Upper lobe of left lung (tissue), 6 donors: ENCODE measurements around the gene SCPEP1. TPM values are rescaled to one million over a fixed set of nuclear protein-coding genes. Genes with fewer than 3 reads are reported as not detected.

Experiments
- ATAC-seq, 2 donors: fragments of 200-7000 bp; cut with Tn5 transposase; one replicate each; pipeline ENCODE4 v1.9.1; 2022; ENCODE audit warnings: mild to moderate bottlenecking in 2 of 2, moderate library complexity in 2 of 2; ENCODE audit not compliant: low FRiP score in 2 of 2
- DNase-seq, 2 donors: peaks; one replicate each; pipeline ENCODE4 v3.0.0-alpha.2; 2019 to 2020
- H3K27ac ChIP-seq, 4 donors: fragments of 200-600 bp; sonication (generic); one replicate each; pipeline ENCODE4 v1.5.1; 2016 to 2019
- H3K27me3 ChIP-seq, 4 donors: fragments of 200-600 bp; sonication (generic); one replicate each; pipeline ENCODE4 v1.5.1; 2017 to 2019
- H3K36me3 ChIP-seq, 4 donors: fragments of 200-600 bp; sonication (generic); one replicate each; pipeline ENCODE4 v1.5.1; 2016 to 2019
- H3K4me1 ChIP-seq, 4 donors: fragments of 200-600 bp; sonication (generic); one replicate each; pipeline ENCODE4 v1.5.1; 2018 to 2019
- H3K4me3 ChIP-seq, 4 donors: fragments of 200-600 bp; sonication (generic); one replicate each; pipeline ENCODE4 v1.5.1; 2017 to 2019; ENCODE audit warnings: mild to moderate bottlenecking in 2 of 4, moderate library complexity in 1 of 4
- H3K9me3 ChIP-seq, 4 donors: fragments of 200-600 bp; sonication (generic); one replicate each; pipeline ENCODE4 v1.5.1; 2018 to 2019
- CTCF ChIP-seq, 6 experiments: fragments of 450-650 bp in 4 of 6; fragments of 200-600 bp in 2 of 6; sonication (generic) in 2 of 6; IDR thresholded peaks; one replicate each; pipeline ENCODE4 v1.5.1; 2016 to 2019; ENCODE audit warnings: antibody characterized with exemption in 6 of 6
- EP300 ChIP-seq, 4 donors: sonication (generic); formaldehyde crosslinking; IDR thresholded peaks; one replicate each; pipeline ENCODE4 v1.5.1; 2017; ENCODE audit warnings: antibody characterized with exemption in 4 of 4, control low read depth in 2 of 4
- POLR2A ChIP-seq, 4 donors: fragments of 450-650 bp; IDR thresholded peaks; one replicate each; pipeline ENCODE4 v1.5.1; 2016 to 2017; ENCODE audit warnings: antibody characterized with exemption in 4 of 4, mild to moderate bottlenecking in 2 of 4
- POLR2AphosphoS5 ChIP-seq, 2 donors: sonication (generic); formaldehyde crosslinking; IDR thresholded peaks; one replicate each; pipeline ENCODE4 v1.5.1; 2017; ENCODE audit warnings: antibody characterized with exemption in 2 of 2
- WGBS, 2 donors: methylation state at CpG; one replicate each; pipeline ENCODE4 v1.1.5; 2017 to 2018; 5-methylcytosine and 5-hydroxymethylcytosine counted together
- total RNA-seq, 6 donors: library from RNA; depleted of rRNA in 4 of 6; stranded (reverse); fragments of >200 nt in 4 of 6; gene quantifications; one replicate each; pipeline versions ENCODE4 v1.1.0 to v1.2.1, GENCODE V29; 2016 to 2021
- donor health status: DM: no; HTN: no; CAD: no; lungs with moderate emphysema.
- donor health status: DM: no; HTN: yes; CAD: no; lungs with severe emphysema.

The SCPEP1 gene
- total RNA-seq, 6 donors from 2014 or later = 96.4 to 172 (median 133) TPM

DNA sequence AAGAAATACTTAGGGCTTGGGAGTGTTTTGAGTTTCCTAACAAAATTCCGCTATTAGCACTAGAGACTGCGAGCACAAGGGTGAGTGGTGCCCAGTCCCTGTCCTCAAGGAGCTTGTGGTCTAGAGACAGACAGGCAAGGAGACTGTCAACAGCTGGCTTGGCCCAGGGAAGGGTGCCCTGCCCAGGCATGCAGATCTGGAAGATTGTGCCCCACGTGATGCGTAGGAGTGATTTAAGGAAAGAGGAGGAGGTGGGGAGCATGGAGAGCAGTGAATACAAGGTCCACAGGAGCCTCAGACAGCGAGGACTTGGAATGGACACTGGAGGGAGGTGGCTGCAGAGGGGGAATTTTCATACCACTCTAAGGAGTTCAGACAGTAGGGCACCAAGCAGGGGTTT lies 25.0 kb downstream of the SCPEP1 start:
- Histone ChIP-seq H3K27me3 (no peaks in the 10 kb centered on the region), H3K4me1 (no peaks in the 10 kb centered on the region), H3K27ac (no peak overlapping the region), H3K4me3 (no peak overlapping the region), H3K9me3 (no peaks in the 10 kb centered on the region), H3K36me3 (peaks cover 11 to 77% (median 34%) of the 10 kb centered on the region in 4 donors)
- WGBS, 2 donors = 85 to 96% methylated on average over 5 of the region's 5 CpGs
- DNase-seq = no peak
- TF ChIP-seq EP300 (IDR thresholded peaks at IDR 0.05) = no peak
- no peak for TF ChIP-seq POLR2AphosphoS5 (IDR thresholded peaks at IDR 0.05)
- TF ChIP-seq CTCF (IDR thresholded peaks at IDR 0.05) = no peak
- no peak for TF ChIP-seq POLR2A (IDR thresholded peaks at IDR 0.05)
- ATAC-seq = no peak

DNA sequence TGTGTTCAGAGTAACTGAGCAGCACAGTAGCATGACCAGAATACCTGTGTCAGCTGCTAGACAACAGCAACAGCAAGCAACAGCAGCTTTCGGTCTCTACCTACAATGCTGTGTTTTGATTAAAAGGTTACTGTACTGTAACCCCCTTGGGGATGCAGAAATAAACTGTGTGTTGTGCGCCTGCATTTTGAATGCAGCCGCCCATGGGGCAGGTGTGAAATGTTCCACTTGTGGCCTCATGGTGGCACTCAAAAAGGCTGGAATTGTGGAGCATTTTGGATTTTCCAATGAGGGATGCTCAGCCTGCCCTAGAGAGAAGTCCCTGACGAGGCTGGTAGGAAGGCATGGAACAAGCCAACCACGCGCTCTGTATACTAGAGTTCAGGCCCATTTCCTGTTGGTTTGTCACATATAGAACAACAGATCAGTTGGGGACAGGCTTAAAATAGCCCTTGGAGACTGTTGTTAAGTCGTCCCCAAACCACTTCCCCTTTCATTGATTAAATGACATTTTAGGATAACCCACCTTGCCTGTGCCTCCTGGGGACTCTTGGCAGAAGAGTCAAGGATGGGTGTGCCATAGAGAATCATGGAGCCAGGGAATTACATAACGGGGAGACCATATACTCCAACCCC lies 27.1 kb downstream of the SCPEP1 start:
- peaks cover 0 to 6% (median 4%) of the 10 kb centered on the region in 4 donors for H3K4me1 ChIP-seq
- H3K9me3 ChIP-seq = no peaks in the 10 kb centered on the region
- H3K27ac ChIP-seq = no peak overlapping the region
- DNase-seq (no peak), ATAC-seq (peak in 1 of 2 donors; percentile 32)
- peaks cover 10 to 63% (median 29%) of the 10 kb centered on the region in 4 donors for H3K36me3 ChIP-seq
- TF ChIP-seq CTCF (IDR thresholded peaks at IDR 0.05) (peak in 2 of 6 experiments; percentile 24 to 35), POLR2A (IDR thresholded peaks at IDR 0.05) (no peak), EP300 (IDR thresholded peaks at IDR 0.05) (no peak)
- no peaks in the 10 kb centered on the region for H3K27me3 ChIP-seq
- H3K4me3 ChIP-seq = no peak overlapping the region
- 70% methylated on average over 8 of the region's 8 CpGs for WGBS, 2 donors

DNA sequence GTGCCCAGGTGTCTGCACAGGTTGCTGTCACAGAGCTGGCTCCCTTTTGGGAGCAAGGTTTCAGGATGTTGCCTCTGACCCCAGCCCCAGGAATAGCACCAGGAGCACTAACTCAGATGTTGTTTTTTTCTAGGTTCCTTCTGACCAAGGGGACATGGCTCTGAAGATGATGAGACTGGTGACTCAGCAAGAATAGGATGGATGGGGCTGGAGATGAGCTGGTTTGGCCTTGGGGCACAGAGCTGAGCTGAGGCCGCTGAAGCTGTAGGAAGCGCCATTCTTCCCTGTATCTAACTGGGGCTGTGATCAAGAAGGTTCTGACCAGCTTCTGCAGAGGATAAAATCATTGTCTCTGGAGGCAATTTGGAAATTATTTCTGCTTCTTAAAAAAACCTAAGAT lies 28.1 kb downstream of the SCPEP1 start:
- Histone ChIP-seq H3K9me3 (no peaks in the 10 kb centered on the region), H3K27ac (no peak overlapping the region), H3K27me3 (no peaks in the 10 kb centered on the region), H3K4me1 (peaks cover 0 to 13% (median 9%) of the 10 kb centered on the region in 4 donors), H3K4me3 (no peak overlapping the region), H3K36me3 (peaks cover 10 to 56% (median 22%) of the 10 kb centered on the region in 4 donors)
- ATAC-seq (no peak), DNase-seq (no peak)
- TF ChIP-seq EP300 (IDR thresholded peaks at IDR 0.05) (no peak), POLR2A (IDR thresholded peaks at IDR 0.05) (no peak), POLR2AphosphoS5 (IDR thresholded peaks at IDR 0.05) (no peak), CTCF (IDR thresholded peaks at IDR 0.05) (no peak)
- 95% methylated on average over 2 of the region's 2 CpGs for WGBS, 2 donors

- no peak for DNase-seq
- Histone ChIP-seq H3K36me3 (peaks cover 0 to 29% (median 2%) of the 10 kb centered on the region in 4 donors), H3K4me3 (no peak overlapping the region), H3K27me3 (no peaks in the 10 kb centered on the region), H3K9me3 (no peaks in the 10 kb centered on the region), H3K27ac (no peak overlapping the region), H3K4me1 (peaks cover 0 to 13% (median 9%) of the 10 kb centered on the region in 4 donors)
- TF ChIP-seq EP300 (IDR thresholded peaks at IDR 0.05) = no peak
- no peak for TF ChIP-seq POLR2AphosphoS5 (IDR thresholded peaks at IDR 0.05)
- no peak for ATAC-seq
- 73 to 83% methylated on average over 2 of the region's 2 CpGs for WGBS, 2 donors
These were observed 31.0 kb downstream of the SCPEP1 start for GRCh38 chr17:57008958-57009357.

- peak; percentile 54 to 77 for ATAC-seq
- Histone ChIP-seq H3K4me3 (no peak overlapping the region), H3K27me3 (no peaks in the 10 kb centered on the region), H3K9me3 (no peaks in the 10 kb centered on the region), H3K27ac (no peak overlapping the region), H3K4me1 (peaks cover 0 to 13% (median 9%) of the 10 kb centered on the region in 4 donors), H3K36me3 (peaks cover 0 to 19% (median 0%) of the 10 kb centered on the region in 4 donors)
- no peak for TF ChIP-seq POLR2AphosphoS5 (IDR thresholded peaks at IDR 0.05)
- peak; percentile 58 to 74 (median 68) for TF ChIP-seq CTCF (IDR thresholded peaks at IDR 0.05)
- TF ChIP-seq EP300 (IDR thresholded peaks at IDR 0.05) = no peak
- no peak for TF ChIP-seq POLR2A (IDR thresholded peaks at IDR 0.05)
- 23 to 25% methylated on average over 7 of the region's 7 CpGs for WGBS, 2 donors
- DNase-seq = peak in 1 of 2 donors; percentile 63
These were observed 32.0 kb downstream of the SCPEP1 start for GRCh38 chr17:57009737-57010445.
